HCT116 (cell line): ENCODE data around the gene SLCO1B3.

Source experiments
- CEBPB ChIP-seq: IDR thresholded peaks from 2 replicates; pipeline ENCODE4 v1.6.1; 2012; ENCODE audit warnings: low read depth
- ELF1 ChIP-seq: IDR thresholded peaks from 2 replicates; pipeline ENCODE4 v1.6.1; 2012; ENCODE audit warnings: low read depth, borderline replicate concordance
- EZH2phosphoT487 ChIP-seq: fragments of 200-600 bp; IDR thresholded peaks from 2 replicates; pipeline ENCODE4 v1.6.1; 2018; ENCODE audit warnings: antibody characterized with exemption, borderline replicate concordance
- POLR2A ChIP-seq: IDR thresholded peaks from 2 replicates; pipeline ENCODE4 v1.7.0; 2011; ENCODE audit warnings: borderline replicate concordance; ENCODE audit not compliant: insufficient read depth, insufficient read length; ENCODE audit errors: extremely low read depth
- POLR2AphosphoS5 ChIP-seq: IDR thresholded peaks from 2 replicates; pipeline ENCODE4 v1.6.1; 2011; ENCODE audit warnings: mild to moderate bottlenecking, low read depth, low read length, moderate library complexity
- ZNF274 ChIP-seq: fragments of 200-500 bp; sonication (Bioruptor generic); IDR thresholded peaks from 2 replicates; pipeline ENCODE4 v1.6.1; 2014; ENCODE audit warnings: mild to moderate bottlenecking, low read depth, low read length, inconsistent platforms
- TF ChIP-seq, protein P1 (sequence below), 3 experiments: fragments of 200-600 bp in 1 of 3; sonication (generic) in 1 of 3; IDR thresholded peaks in 2 of 3; conservative IDR thresholded peaks in 1 of 3; 2 replicates each; pipeline ENCODE4 v1.5.1; 2012 to 2017; ENCODE audit warnings: low read depth in 2 of 3, low read length in 2 of 3, antibody characterized with exemption in 1 of 3, borderline replicate concordance in 1 of 3, control low read depth in 1 of 3, mild to moderate bottlenecking in 1 of 3, mixed read lengths in 1 of 3, mixed run types in 1 of 3, moderate library complexity in 1 of 3; ENCODE audit not compliant: insufficient read depth in 1 of 3
- TF ChIP-seq, protein P2 (sequence below): IDR thresholded peaks from 2 replicates; pipeline ENCODE4 v1.6.1; 2012

DNA sequence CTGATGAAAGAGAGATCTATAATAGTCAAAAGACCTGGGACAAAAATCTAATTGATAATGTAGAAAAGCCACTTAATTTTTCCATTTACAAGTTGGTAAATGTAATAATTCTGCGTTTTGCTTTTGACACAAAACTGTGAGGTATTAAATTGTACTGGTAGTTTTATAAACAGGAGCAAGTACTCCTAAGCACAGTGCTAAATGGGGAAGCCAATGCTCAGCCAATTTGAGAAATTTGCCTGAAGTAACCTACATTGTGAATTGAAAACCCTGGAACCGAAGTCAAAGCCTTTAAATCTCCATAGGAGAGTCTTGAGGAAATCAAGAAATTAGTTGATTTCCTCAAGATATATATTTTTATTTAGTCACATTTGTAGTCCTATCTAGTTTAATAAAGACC is 152.8 kb downstream of the SLCO1B3 start:
- TF ChIP-seq CEBPB (no peak), POLR2A (no peak), POLR2AphosphoS5 (no peak), ELF1 (no peak), EZH2phosphoT487 (no peak), ZNF274 (no peak)
- TF ChIP-seq, protein P1, sequence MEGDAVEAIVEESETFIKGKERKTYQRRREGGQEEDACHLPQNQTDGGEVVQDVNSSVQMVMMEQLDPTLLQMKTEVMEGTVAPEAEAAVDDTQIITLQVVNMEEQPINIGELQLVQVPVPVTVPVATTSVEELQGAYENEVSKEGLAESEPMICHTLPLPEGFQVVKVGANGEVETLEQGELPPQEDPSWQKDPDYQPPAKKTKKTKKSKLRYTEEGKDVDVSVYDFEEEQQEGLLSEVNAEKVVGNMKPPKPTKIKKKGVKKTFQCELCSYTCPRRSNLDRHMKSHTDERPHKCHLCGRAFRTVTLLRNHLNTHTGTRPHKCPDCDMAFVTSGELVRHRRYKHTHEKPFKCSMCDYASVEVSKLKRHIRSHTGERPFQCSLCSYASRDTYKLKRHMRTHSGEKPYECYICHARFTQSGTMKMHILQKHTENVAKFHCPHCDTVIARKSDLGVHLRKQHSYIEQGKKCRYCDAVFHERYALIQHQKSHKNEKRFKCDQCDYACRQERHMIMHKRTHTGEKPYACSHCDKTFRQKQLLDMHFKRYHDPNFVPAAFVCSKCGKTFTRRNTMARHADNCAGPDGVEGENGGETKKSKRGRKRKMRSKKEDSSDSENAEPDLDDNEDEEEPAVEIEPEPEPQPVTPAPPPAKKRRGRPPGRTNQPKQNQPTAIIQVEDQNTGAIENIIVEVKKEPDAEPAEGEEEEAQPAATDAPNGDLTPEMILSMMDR (IDR thresholded peaks at IDR 0.05 in 2 of 3, conservative IDR thresholded peaks at IDR 0.05 in 1 of 3; ENCODE audit: borderline replicate concordance in 1 of 3, insufficient read depth in 1 of 3, low read depth in 2 of 3, low read length in 2 of 3), result no peak
- TF ChIP-seq, protein P2, sequence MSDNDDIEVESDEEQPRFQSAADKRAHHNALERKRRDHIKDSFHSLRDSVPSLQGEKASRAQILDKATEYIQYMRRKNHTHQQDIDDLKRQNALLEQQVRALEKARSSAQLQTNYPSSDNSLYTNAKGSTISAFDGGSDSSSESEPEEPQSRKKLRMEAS, result no peak
